ENCODE data around the gene KLF7.

Gene KLF7

GRCh38 chr2:207112383-207112782 is 53.4 kb downstream of the KLF7 start:
- ATAC-seq: no peak

GRCh38 chr2:207111757-207112156 is 54.0 kb downstream of the KLF7 start:
- ATAC-seq: no peak

More at GRCh38 chr2:207112383-207112782, 53.4 kb downstream of the KLF7 start:
- TF ChIP-seq CSDC2 (CRISPR knock-in tag; IDR thresholded peaks at IDR 0.05): no peak
- TF ChIP-seq ZNF70 (CRISPR knock-in tag; IDR thresholded peaks at IDR 0.05): no peak
- TF ChIP-seq BACH2 (CRISPR knock-in tag; IDR thresholded peaks at IDR 0.05; ENCODE audit: borderline replicate concordance): no peak
- no peak for TF ChIP-seq PATZ1 (CRISPR knock-in tag; IDR thresholded peaks at IDR 0.05; ENCODE audit: borderline replicate concordance)
- TF ChIP-seq ISL1 (CRISPR knock-in tag; IDR thresholded peaks at IDR 0.05): no peak
- TF ChIP-seq ZFP3 (CRISPR knock-in tag; IDR thresholded peaks at IDR 0.05): no peak
- TF ChIP-seq CSRNP3 (CRISPR knock-in tag; IDR thresholded peaks at IDR 0.05): no peak
- TF ChIP-seq PPARA (CRISPR knock-in tag; IDR thresholded peaks at IDR 0.05; ENCODE audit: borderline replicate concordance): no peak

DNA sequence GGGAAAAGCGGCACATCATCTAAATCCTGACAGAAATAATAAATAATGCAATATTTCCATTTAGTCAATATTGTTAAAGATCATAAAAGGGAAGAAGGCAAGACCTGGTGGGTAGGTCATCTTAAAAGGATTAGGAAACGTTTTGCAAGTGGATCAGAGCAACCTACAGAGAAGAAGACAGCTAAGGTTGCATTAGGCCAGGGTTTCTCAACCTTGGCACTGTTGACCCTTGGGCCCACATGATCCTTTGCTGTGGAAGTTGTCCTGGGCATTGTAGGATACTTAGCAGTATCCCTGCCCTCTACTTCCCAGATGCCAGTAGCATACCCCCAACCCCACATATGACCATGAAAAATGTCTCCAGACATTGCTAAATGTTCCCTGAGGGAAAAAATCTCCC is 55.0 kb downstream of the KLF7 start:
- no peak for TF ChIP-seq ZFP3 (CRISPR knock-in tag; IDR thresholded peaks at IDR 0.05)
- TF ChIP-seq SNAI2 (CRISPR knock-in tag; IDR thresholded peaks at IDR 0.05): no peak
- no peak for TF ChIP-seq GLIS3 (CRISPR knock-in tag; IDR thresholded peaks at IDR 0.05)
- no peak for TF ChIP-seq OSR1 (CRISPR knock-in tag; IDR thresholded peaks at IDR 0.05)
- no peak for TF ChIP-seq TOX (CRISPR knock-in tag; IDR thresholded peaks at IDR 0.05; ENCODE audit: borderline replicate concordance)
- TF ChIP-seq ZNF565 (CRISPR knock-in tag; conservative IDR thresholded peaks at IDR 0.05; ENCODE audit: low read depth): no peak
- TF ChIP-seq ZFP30 (CRISPR knock-in tag; IDR thresholded peaks at IDR 0.05): no peak
- TF ChIP-seq ZNF8 (CRISPR knock-in tag; IDR thresholded peaks at IDR 0.05): no peak
- TF ChIP-seq RARB (CRISPR knock-in tag; IDR thresholded peaks at IDR 0.05): no peak
- TF ChIP-seq ZNF70 (CRISPR knock-in tag; IDR thresholded peaks at IDR 0.05): no peak
- TF ChIP-seq PATZ1 (CRISPR knock-in tag; IDR thresholded peaks at IDR 0.05; ENCODE audit: borderline replicate concordance): no peak
- TF ChIP-seq CSDC2 (CRISPR knock-in tag; IDR thresholded peaks at IDR 0.05): no peak
- TF ChIP-seq, protein P1, sequence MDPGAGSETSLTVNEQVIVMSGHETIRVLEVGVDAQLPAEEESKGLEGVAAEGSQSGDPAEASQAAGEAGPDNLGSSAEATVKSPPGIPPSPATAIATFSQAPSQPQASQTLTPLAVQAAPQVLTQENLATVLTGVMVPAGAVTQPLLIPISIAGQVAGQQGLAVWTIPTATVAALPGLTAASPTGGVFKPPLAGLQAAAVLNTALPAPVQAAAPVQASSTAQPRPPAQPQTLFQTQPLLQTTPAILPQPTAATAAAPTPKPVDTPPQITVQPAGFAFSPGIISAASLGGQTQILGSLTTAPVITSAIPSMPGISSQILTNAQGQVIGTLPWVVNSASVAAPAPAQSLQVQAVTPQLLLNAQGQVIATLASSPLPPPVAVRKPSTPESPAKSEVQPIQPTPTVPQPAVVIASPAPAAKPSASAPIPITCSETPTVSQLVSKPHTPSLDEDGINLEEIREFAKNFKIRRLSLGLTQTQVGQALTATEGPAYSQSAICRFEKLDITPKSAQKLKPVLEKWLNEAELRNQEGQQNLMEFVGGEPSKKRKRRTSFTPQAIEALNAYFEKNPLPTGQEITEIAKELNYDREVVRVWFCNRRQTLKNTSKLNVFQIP (CRISPR knock-in tag; IDR thresholded peaks at IDR 0.05; ENCODE audit: borderline replicate concordance, low read depth): no peak
- TF ChIP-seq ISL1 (CRISPR knock-in tag; IDR thresholded peaks at IDR 0.05): no peak
- TF ChIP-seq, protein P2, sequence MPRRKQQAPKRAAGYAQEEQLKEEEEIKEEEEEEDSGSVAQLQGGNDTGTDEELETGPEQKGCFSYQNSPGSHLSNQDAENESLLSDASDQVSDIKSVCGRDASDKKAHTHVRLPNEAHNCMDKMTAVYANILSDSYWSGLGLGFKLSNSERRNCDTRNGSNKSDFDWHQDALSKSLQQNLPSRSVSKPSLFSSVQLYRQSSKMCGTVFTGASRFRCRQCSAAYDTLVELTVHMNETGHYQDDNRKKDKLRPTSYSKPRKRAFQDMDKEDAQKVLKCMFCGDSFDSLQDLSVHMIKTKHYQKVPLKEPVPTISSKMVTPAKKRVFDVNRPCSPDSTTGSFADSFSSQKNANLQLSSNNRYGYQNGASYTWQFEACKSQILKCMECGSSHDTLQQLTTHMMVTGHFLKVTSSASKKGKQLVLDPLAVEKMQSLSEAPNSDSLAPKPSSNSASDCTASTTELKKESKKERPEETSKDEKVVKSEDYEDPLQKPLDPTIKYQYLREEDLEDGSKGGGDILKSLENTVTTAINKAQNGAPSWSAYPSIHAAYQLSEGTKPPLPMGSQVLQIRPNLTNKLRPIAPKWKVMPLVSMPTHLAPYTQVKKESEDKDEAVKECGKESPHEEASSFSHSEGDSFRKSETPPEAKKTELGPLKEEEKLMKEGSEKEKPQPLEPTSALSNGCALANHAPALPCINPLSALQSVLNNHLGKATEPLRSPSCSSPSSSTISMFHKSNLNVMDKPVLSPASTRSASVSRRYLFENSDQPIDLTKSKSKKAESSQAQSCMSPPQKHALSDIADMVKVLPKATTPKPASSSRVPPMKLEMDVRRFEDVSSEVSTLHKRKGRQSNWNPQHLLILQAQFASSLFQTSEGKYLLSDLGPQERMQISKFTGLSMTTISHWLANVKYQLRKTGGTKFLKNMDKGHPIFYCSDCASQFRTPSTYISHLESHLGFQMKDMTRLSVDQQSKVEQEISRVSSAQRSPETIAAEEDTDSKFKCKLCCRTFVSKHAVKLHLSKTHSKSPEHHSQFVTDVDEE (CRISPR knock-in tag; IDR thresholded peaks at IDR 0.05): no peak
- no peak for ATAC-seq

More at GRCh38 chr2:207111757-207112156, 54.0 kb downstream of the KLF7 start:
- TF ChIP-seq, protein P1 (CRISPR knock-in tag; IDR thresholded peaks at IDR 0.05; ENCODE audit: borderline replicate concordance, low read depth): no peak
- TF ChIP-seq ARNTL (CRISPR knock-in tag; IDR thresholded peaks at IDR 0.05; ENCODE audit: borderline replicate concordance, low read depth): no peak
